HG03039 (cell line): ENCODE measurements around the gene HID1.
"Not testable (repeated sequence)": the region's sequence is repeated elsewhere in the genome, so short reads cannot be mapped to it uniquely, and the experiment has no call there.

Source experiments
- ATAC-seq: cut with Tn5 transposase; IDR thresholded peaks from one replicate; pipeline ENCODE4 v1.9.1; 2021; ENCODE audit warnings: mild to moderate bottlenecking, moderate library complexity; ENCODE audit not compliant: unreplicated experiment

The HID1 gene

DNA sequence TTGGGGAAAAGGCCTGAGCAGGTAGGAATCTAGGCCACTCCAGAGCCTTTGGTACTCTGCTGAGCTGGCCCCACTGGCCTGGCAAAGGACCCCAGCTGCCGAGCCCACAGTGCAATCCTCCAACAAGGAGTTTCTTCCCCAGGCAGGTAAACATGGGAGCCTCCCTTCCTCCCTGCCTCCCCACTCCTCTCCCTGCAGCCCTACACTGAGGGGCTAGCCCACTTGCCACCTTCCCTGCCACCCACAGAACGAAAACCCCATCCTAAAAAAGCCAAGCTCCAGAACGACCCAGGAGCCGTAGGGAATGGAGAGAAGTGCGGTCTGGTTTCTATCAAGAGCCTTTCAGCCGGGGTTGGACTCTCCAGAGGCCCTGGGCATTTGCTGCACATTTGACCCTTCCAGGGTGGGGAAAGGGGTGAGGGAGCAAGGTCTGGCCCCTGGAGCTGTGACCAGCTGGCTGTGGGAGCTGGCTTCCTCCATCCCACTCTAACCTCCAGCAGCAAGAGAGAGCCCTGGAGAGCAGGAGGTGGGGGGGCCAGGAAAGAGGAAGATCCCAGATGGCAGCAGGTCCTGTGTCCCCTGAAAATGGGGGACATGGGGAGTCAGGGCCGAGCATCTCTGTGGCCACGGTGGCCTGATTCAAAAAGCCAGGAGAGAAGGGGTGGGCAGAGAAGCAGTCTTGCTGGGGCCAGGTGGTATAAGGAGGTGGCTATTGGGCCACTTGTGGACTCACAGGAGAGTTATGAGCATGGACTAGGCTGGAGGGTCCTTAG is 1.3 kb downstream of the HID1 start:
- no peak for ATAC-seq

DNA sequence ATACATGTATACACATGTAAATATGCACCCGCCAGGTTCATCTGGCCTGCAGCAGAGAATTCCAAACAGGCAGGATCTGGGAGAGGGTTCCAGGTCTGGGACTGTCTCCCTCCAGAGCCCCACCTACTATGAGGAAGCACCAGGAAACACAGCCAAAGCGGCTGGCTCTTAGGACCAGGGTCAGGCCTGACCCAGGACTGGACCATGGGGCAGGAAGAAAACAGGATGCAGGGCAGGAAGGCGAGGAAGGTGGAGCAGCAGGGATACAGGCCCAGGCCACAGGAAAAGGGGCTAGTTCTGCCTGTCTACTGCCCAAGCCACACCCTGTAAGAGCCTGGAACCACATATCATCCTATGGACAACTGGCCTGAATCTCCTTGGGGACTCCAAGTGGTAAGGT is 2.2 kb downstream of the HID1 start:
- ATAC-seq, result no peak

DNA sequence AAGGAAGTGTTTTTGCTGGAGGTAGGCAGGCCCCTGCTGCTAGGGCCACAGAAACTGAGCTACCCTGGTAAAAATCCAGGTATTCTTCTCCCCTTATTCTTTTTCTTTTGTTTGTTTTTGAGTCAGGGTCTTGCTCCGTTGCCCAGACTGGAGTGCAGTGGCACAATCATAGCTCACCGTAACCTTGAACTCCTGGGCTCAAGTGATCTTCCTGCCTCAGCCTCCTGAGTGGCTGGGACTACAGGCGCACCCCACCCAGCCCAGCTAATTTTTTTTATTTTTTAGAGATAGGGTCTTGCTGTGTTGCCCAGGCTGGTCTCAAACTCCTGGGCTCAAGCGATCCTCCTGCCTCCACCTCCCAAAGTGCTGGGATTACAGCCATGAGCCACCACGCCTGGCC is 3.1 kb downstream of the HID1 start:
- not testable (repeated sequence) for ATAC-seq

DNA sequence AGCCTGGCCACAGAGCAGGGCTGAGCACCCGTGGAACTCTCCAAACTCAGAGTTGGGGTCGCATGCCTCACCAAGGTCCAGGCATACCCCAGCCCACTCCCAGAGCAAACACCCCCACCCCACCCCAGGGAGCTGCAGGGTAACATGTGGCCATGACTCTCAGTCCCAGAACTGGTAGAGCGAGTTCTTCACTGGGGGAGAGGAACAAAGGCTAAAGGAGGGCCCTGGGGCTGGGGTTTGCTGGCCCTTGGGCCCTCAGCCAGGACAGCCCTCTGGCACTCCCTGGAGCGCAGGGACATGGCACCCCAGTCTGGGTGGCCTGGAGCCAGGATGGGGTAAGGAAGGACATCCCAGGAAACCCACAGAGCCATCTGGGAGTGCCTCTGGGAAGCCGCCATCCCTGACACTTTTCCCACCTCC is 4.2 kb downstream of the HID1 start:
- ATAC-seq, result no peak

DNA sequence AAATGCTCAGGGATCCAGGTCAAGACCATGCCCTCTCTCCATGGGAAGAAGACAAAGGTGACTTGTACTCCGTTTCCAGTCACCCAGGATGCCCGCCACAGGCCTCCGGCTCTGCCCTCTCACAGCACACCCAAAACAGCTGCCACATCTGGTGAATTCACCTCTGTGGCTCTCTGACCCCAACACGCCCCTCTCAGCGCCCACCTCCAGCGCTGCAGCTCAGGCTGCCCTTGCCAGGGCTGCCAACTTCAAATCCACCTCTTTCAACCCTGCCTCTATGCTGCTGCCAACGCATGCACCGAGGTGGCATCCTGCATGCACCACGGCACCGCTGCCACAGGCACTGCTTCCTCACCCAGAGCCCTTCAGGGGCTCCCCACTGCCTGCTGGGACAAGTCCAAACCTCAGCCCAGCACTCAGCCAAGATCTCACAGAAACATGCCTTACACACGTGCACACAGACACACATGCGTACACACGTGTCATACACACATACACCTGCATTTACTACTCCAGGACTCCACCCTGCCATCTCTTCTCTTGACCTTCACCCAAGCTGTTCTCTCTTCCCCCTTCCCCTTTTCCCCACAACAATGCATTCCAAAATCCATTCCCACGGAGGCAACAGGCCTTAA is 7.5 kb downstream of the HID1 start:
- ATAC-seq, result no peak

DNA sequence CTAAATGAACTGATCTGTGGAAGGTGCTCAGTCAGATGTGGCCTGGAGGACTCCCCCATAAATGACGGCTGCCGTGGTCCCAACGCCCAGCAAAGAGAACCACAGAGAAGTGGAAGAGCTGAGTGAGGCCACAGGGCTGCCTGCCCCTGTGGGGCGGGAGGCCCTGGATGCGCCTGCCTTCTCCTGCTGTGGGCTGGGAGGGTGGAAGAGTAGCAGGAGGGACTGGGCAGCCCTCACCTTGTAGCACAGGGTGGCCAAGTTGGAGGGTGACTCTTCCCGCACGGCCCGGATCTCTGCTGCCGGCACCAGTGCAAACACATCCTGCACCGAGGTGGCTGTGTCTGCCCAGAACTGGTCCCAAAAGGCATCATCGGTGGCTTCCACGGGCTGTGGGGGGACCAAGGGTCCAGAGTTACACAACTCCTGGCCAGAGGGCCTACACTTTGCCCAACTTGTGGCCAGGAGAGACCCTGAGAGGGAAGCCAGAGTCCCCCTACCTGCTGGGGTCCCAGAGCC is 8.3 kb downstream of the HID1 start:
- ATAC-seq, result no peak

DNA sequence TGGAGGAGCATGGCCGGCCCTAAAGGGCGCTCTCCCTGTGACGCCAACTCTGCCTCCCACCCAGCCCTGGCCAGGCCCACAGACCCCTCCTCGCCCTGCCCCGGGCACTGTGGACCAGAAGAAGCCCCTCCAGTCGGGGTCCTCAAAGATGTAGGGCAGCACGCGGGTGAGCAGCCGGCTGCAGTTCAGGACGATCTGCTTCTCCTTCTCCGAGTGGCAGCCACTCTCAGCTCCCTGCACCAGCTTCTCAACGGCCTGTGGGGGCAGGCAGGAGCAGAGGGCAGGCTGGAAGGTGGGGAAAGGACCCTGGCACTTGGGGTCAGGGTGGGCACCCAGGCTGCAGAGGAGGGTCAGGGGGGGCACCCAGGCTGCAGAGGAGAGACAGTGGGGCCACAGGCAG is 8.9 kb downstream of the HID1 start:
- no peak for ATAC-seq

DNA sequence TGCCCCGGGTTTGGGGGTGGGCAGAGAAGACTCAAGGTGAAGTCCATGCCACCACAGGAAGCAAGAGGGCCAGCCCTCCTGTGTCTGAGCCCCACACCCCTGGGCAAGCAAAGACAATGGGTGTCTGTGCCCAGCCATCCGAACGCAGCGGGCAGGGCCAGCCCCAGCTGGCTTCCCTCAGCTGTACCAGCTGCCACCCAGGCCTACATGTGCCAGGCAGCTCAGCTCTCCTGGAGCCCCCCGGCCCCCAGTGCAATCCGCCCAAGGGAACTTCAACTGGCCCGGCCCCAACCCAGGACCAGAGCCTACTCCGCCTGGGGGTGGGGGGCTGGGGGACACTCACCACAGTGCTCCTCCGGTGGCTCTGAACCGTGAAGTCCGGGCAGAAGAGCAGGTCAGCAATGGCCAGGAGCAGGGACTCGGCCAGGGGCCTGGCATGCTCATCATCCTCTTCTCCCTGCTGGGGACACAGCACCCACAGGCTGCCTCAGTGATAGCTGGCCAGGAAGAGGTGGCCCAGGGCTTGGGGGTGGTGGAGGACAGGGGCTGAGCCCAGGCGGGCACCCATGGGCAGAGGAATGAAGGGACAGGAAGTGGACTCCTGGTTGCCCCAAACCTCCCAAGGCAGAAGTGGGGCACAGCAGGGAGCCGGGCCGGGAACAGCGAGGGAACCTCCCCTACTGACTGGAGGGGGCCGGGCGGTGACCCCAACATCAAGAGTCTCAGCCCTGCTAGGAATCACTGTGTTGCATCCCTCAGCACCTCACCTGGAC is 9.8 kb downstream of the HID1 start:
- no peak for ATAC-seq

DNA sequence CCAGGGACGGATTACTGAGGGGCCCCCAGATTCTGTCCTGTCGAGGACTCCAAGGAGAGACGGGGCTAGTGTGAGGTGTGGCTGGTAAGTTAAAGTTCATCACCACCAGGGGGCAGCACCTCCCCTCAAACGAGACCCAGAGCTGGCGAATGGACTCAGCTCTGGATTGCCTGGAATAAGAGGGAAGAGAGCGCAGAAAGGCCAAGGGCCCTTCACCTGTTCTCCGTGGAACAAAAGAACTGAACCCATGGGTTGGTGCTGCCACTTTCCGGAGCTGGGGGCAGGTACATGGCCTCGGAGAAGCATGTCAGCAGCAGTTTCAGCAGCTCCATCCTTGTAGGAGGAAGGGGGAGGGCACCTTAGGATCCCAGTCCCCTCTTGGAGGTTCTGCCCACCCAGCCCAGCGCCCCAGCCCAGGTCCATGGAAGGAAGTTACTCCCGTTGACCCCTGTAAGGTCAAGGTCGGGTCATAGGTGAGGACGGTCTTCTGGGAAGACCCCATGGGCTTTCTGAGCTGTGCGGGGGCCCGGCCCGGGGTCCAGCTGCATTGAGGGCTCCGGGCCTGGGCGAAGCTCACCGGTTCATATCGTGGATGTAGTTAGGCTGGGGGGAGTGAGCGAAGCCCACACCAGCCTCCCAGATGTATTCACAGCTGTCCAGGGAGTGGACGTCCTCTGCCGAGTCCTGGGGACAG is 10.8 kb downstream of the HID1 start:
- no peak for ATAC-seq

DNA sequence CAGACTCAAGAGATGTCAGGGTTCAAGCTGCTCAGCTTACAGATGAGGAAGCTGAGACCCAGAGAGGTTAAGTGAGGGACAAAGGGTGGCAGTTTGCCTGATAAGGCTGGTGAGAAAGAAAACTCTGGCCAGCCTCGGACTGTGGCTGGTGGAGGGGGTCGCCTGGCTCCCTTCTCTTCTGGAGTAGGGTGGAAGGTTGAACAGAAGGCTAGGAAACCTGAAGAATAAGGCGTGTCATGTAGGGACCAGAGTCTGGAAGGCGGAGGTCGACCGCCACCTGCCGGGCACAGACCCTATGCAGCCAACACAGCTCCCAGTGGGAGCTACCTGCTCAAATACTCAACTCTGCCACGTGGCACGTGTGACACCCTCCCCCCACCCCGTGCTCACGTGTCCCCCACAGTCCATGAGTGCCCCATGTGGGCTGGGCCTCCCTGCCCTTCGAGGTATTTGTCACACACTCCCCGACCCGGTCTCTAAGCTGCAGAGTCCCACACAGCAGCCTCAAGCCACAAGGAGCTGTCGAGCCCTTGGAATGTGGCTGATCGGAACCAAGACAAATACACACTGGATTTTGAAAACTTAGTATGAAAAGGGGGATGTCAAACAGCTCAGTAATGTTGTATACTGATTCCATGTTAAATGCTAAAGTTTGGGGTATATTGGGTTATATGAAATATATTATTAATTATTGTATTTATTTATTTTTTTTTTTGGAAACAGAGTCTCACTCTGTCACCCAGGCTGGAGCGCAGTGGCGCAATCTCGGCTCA is 11.8 kb downstream of the HID1 start:
- ATAC-seq, result no peak

DNA sequence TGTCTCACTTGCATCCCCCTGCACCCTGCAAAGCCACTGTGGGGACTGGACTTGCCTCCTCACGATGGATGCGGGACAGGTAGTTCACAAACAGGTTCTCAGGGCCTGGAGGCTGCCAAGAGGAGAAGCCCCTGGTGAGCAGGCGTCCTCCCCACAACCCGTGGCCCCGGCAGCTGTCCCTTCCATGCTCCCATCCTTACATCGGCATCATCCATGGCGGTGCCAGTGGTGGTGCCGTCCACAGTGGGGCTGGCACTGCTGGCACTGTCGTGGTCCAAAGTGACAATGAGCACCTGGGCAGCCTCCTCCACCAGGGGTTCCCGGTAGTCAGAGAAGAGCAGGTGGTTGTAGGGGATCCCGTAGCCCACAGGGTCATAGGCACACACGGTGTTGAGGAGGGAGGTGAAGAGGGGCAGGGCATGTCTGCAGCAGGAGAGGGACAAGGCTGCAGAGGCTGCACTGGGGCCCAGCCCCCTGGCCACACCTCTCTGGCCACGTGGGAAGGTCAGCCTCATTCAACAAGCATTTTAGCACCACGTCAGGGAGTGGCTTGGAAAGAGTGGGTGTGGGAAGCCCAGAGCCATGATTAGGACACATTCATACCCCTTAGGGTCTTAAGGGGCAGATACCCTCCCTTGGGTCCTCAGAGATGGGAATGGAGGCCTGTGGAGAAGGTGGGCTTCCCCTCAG is 12.6 kb downstream of the HID1 start:
- no peak for ATAC-seq

DNA sequence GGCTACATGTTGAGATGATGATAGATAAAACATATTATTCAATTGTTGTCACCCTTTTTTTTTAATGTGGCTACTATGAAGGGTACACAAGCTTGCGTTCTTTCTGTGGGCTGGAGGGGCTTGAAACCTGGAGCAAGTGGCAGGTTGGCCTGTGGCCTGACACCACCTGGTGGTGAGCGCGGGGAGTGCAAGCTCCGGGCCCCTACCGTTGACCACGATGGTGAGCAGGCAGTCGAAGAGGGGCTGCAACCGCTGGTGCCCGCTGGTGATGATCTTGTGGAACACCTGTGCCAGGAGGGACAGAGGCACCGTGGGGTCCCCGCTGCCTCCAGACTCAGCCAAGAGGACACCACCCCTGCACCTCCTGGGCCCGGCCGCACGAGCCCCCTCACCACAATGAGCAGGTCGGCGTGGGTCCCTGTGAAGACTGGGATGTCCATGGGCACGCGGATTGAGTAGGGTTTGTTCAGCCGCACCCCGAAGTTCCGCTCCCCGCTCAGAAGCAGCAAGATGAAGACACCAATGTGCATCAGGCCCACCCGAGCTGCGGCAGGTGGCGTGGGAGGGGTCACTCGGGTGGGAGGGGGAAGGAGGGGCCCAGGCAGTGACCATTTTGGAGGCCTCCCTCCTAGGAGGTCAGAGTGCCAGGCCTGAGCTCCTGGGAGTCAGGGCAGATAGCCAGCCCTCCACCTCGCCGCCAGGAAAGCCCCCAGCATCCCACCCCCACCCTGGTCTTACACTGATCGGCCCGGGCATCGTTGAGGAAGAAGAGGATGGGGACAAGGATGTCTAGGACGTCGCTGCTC is 14.4 kb downstream of the HID1 start:
- no peak for ATAC-seq

DNA sequence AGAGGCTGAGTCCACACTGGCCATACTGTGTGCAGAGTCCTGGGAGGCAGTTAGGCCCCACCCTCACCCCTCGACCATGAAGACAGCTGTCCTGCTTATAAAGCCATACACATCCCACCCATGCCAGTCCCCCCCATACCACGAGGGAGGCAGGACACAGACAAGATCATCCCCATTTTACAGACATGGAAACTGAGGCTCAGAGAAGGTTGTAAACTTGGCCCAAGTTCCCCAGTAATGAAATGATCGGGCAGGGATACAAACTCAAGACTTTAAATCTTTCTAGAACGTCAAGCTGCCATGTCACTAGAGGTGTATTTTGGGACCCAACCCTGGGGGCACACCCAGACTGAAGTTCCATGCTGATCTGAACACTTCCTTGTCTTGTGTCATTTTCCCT is 16.5 kb downstream of the HID1 start:
- ATAC-seq, result no peak

DNA sequence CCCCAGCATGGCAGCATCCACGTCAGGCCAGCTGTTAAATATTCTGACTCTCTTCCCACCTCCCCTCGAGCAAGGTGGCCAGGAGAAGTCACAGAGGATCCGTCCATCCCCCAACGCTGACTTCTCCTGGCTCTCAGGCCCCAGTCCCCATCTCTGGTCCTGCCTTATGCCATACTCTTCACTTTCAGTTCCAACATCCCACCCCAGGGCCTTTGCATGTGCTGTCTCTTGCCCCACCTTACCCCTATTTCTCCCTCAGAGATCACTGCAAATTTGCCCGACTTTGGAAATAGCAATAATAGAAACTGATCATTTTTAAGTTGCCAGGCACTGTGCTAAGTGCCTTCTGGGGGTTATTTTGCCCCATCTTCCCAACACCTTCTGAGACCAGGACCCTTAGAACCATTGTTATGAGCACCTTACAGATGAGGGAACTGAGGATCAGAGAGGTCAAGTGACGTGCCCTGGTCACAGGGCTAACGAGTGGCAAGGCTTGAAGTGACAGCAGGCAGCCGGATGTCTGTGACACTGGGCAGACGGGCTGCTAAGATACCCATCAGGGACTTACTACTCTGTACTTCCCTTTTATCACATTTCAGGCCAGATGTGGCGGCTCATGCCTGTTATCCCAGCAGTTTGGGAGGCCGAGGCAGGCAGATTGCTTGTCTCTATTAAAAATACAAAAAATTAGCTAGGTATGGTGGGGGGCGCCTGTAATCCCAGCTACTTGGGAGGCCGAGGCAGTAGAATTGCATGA is 17.7 kb downstream of the HID1 start:
- no peak for ATAC-seq

DNA sequence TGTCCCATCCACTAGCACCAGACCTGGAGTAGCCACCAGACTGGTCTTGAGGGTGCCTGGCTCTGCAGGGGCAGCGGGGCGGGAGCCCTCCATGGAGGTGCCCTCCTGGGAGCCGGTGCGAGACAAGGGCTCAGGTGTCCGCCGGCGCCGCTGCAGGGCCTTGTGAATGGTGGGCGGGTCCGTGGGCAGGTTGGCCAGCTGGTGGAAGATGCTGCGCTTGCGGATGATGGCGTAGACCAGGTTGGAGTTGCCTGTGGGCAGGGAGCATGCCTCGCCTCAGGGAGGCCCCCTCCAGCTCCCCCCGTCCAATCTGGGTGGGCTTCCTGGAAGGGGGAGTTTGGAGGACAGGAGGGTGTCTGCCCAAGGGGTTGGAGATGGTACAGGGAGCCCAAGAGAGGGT is 18.4 kb downstream of the HID1 start:
- ATAC-seq, result no peak

DNA sequence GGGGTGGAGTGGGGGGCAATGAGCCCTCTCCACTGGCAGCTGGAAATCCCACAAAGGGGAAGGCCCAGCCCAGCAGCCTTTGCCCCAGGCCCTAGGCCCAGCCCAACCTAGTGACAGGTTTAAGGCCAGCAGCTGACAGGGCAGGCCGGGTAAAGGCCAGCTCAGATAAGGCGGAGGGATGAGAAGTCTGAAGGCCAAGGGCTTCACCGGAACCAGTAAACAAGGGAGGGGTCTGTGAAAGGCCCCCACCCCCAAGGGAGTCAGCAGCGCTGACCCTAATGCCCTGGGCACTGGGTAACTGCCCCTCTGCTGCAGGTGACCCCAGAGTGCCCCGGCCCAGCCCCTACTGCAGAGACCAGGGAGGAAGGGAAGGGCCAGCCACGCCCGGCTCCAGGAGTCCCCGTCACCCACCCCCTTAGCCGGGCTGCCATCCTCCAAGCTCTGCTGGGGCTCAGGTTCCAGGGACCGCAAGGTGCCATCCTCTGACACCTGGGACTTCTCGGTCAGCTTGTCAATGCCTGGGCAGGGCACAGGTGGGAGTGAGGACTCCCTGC is 19.3 kb downstream of the HID1 start:
- ATAC-seq, result no peak

DNA sequence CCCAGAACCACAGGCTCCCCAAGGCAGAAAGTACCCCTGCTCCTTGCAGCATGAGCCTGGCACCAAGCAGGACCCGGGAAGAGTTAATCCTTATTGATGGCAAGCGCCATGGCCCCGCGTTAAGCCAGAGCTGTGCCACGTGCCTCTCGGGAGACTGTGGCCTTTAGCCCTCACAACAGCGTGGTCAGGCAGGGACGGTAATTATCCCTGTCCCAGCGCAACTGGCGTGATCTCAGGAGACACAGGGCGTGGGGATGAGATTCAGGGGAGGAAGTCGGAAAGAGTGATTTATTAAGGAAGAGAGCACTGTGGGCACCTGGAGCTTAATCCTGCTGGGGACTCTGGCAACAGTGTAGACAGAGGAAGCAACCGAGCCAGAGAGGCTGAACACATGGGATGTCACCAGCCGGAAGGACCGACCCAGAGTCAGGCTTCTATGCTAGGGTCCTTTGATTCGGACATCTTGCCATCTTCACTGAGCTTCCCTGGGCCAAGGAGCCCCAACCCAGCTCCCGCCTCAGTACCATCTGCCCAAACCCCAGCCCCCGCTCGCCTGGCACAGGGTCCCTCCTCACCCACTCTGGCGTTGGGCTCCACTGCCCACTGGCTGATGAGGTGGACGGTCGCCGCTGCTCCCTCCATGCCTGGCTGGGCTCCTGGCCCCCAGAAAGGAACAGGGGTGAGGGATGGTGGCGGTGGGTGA is 20.0 kb downstream of the HID1 start:
- ATAC-seq, result no peak
